Colonic mucosa (tissue), 4 donors: ENCODE measurements around the gene METTL2B. TPM values are rescaled to one million over a fixed set of nuclear protein-coding genes. Genes with fewer than 3 reads are reported as not detected.
"Not testable (repeated sequence)": the region's sequence is repeated elsewhere in the genome, so short reads cannot be mapped to it uniquely, and the experiment has no call there.

Experiments
- DNase-seq: peaks from one replicate; pipeline ENCODE4 v3.0.0-alpha.2; 2020
- H3K27ac ChIP-seq: fragments of 200-600 bp; one replicate; pipeline ENCODE4 v1.8.0; 2021
- H3K27me3 ChIP-seq: fragments of 200-600 bp; one replicate; pipeline ENCODE4 v1.8.0; 2021
- H3K36me3 ChIP-seq: fragments of 200-600 bp; one replicate; pipeline ENCODE4 v1.8.0; 2021
- H3K4me1 ChIP-seq: fragments of 200-600 bp; one replicate; pipeline ENCODE4 v1.8.0; 2021; ENCODE audit warnings: mild to moderate bottlenecking
- H3K4me3 ChIP-seq: fragments of 200-600 bp; one replicate; pipeline ENCODE4 v1.8.0; 2021
- H3K9ac ChIP-seq, 2 donors: one replicate each; pipeline ENCODE4 v1.7.0; 2013; ENCODE audit warnings: control low read depth in 2 of 2, low read depth in 2 of 2, low read length in 2 of 2
- H3K9me3 ChIP-seq: fragments of 200-600 bp; one replicate; pipeline ENCODE4 v1.8.0; 2021
- CTCF ChIP-seq: fragments of 200-600 bp; IDR thresholded peaks from one replicate; pipeline ENCODE4 v1.8.0; 2022; ENCODE audit warnings: antibody characterized with exemption, mild to moderate bottlenecking
- intact Hi-C: fragments of 100-400 bp; cut with DNase I; formaldehyde crosslinking; loops from one replicate; pipeline ENCODE4 v1.14.1; 2022
- total RNA-seq, 2 donors: library from RNA; stranded (reverse); fragmentation: NEBNext Ultra II Directional in 1 of 2; extraction: Animal tissue kit (Norgen Biotek cat#: 25700) in 1 of 2; gene quantifications; one replicate each; pipeline ENCODE4 v1.2.1, GENCODE V29; 2021
- donor health status: healthy.
- donor health status: DM: no; HTN: no; CAD: no.
- donor health status: DM: no; HTN: no; CAD: no.

Gene METTL2B
- total RNA-seq, 2 donors from 2014 or later: 24.6 to 36.8 TPM

- TF ChIP-seq CTCF: no peak
- intact Hi-C loops: no loop called here
- H3K9me3 ChIP-seq: no peaks in the 10 kb centered on the region
- H3K4me3 ChIP-seq: no peak overlapping the region
- DNase-seq: no peak
- H3K9ac ChIP-seq: no peak overlapping the region
- H3K27ac ChIP-seq: no peak overlapping the region
- H3K36me3 ChIP-seq: no peaks in the 10 kb centered on the region
- no peaks in the 10 kb centered on the region for H3K4me1 ChIP-seq
- no peaks in the 10 kb centered on the region for H3K27me3 ChIP-seq
Measured at GRCh38 chr7:128550920-128551319, 74.4 kb downstream of the METTL2B start.

GRCh38 chr7:128554394-128554793 lies 77.8 kb downstream of the METTL2B start:
- H3K9me3 ChIP-seq, H3K9ac ChIP-seq, H3K36me3 ChIP-seq, H3K4me1 ChIP-seq, DNase-seq, H3K4me3 ChIP-seq, H3K27ac ChIP-seq, intact Hi-C loops, H3K27me3 ChIP-seq: not testable (repeated sequence)

Other genes starting within 250 kb of the METTL2B start
- under 1 TPM in 1 of 2 donors, not detected in 1; 0.07 TPM for gene LEP, start 235.5 kb upstream of the METTL2B start, total RNA-seq
- 10 to 100 TPM; 16.3 to 30.6 TPM for gene RBM28, start 132.8 kb upstream of the METTL2B start, total RNA-seq
- gene PRRT4, start 115.1 kb upstream of the METTL2B start, total RNA-seq: under 1 TPM in 1 of 2 donors, not detected in 1; 0.24 TPM
- gene IMPDH1, start 66.8 kb upstream of the METTL2B start, total RNA-seq: 10 to 100 TPM; 37.5 to 50.0 TPM
- gene HILPDA, start 20.9 kb upstream of the METTL2B start, total RNA-seq: 10 to 100 TPM; 12.1 to 31.4 TPM
- gene GARIN1A, start 195.5 kb downstream of the METTL2B start, total RNA-seq: under 1 TPM; 0.85 to 0.89 TPM